ENCODE results near the gene GAS1.

Gene GAS1

DNA sequence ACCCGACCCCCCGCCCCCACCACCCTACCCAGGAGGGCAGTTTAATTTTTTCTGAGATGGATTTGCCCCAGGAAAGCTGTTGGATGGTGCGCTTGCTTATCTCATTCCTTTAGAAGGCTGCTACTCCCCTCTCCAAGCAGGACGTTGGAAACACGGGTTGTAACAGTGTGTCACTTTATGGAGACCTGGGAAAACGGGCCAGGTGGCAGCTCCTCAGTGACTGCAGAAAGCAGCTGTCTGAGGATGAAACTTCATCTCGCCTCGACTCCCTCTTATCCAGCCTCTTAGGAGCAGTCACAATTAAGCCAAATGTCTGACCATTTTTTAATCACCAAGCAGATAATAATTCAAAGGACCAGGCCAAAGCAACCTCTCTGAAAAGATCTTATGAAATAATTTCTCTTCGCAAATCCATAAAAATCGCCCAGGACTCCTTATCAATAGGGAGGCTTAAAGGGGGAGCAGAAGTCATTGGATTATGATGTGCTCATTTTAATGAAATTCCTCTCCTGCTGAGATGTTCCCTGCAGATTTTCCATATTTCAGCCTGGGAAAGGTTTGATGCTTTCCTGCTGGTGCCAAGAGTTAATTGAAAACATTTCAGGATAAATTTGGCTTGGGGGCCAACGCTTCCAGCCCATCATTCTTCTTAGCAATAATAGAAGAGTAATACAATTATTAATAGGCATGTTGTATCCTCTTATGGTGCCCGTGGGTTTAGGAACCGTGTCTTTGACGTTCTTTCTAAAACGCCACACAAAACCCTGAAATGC is 26.0 kb downstream of the GAS1 start:
- DNase-seq, result no peak

- no peak for DNase-seq
Observed at GRCh38 chr9:86918556-86918955, 28.8 kb downstream of the GAS1 start.

DNA sequence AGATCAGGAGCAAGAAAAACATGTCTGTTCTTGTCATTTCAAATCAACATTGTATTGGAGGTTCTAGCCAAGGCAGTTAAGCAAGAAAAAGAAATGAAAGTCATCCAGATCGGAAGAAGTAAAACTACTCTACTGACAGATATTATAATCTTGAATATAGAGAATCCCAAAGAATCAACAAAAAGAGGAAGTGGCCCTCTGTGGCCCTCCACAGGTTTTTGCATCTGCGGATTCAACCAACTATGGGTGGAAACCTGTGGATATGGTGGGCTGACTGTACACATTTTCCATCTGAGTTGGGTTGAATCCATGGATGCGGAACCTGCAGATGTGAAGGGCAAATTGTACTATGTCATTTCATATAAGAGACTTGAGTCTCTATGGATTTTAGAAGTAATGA is 35.1 kb downstream of the GAS1 start:
- no peak for DNase-seq

DNA sequence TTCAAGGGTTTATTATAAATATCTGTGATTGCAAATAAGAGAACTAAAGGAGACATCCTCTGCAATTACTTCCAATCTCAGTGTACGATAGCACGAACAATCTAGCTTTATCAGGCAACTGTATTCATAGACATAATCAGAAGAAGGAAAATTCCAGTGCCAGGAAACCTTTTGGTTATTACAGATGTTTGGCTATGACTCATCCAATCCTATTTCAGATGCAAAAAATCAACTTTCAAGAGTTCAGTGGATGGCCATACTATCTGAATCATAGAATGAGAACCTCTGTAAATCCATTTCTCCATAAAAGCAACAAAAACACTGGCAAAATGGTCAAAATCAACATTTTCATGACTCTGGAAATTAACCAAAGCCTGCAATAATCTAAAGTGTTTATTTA is 37.9 kb downstream of the GAS1 start:
- DNase-seq, result no peak

- no peak for DNase-seq
Observed at GRCh38 chr9:86908261-86908660, 39.0 kb downstream of the GAS1 start.

- no peak for DNase-seq
Observed at GRCh38 chr9:86907346-86907745, 40.0 kb downstream of the GAS1 start.

DNA sequence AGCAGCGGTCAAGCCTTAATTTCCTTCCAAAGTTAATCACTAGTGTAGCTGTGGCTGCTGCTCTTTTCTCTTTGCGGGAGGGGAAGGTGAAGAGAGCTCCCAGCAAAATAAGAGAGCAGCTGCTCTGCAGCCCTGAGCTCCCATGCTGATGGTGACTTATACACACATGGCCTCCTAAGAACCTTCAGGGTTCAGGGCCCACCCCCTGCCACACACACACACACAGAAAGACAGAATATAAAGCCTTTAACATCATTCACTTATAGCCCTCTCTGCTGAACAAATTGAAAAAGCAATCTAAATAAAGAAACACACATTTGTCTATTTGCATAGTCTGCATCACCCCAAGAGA is 43.6 kb downstream of the GAS1 start:
- DNase-seq, result no peak

GRCh38 chr9:86902991-86903733 is 44.1 kb downstream of the GAS1 start:
- no peak for DNase-seq

DNA sequence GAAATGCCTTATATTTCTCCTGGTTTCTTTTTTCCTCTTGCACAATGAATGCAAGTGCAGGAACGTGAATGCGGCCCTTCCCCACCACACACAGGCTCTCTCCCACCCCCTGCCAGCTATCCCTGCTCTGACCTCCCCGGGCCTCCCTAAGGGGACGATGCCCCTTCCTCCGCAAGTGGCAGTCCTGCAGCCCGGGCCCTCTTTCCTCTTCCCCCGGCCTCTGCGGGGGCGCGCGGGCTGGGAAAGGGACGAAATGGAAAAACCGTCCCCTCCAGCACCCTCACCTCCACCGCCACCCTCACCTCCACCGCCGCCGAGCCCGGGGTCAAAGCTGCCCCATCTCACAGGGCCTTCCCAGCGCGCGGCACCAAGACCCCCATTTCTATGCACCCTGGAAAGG is 44.7 kb downstream of the GAS1 start:
- no peak for DNase-seq

- DNase-seq, result no peak
Observed at GRCh38 chr9:86902176-86902575, 45.1 kb downstream of the GAS1 start.

DNA sequence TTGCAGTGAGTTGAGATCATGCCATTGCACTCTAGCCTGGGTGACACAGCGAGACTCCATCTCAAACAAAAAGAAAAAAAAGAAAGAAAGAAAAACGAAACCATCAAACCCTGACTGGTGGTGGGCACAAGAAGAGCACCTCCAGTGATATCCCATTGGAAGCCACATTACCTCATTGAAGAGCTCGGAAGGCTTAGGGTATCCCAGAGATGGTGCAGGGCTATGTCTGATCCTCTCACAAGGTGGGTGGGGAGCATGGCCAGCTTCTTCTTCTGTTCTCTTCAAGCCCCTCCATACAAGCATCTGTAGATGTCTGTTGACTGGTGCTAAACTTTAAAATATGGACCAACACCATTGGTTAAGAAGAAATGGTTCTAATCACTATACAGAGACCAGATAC is 45.8 kb downstream of the GAS1 start:
- no peak for DNase-seq
